ENCODE results near the gene TAS2R16.
"Not testable (repeated sequence)": the region's sequence is repeated elsewhere in the genome, so short reads cannot be mapped to it uniquely, and the experiment has no call there.

Gene TAS2R16

GRCh38 chr7:122970740-122971725, 24.5 kb downstream of the TAS2R16 start:
- no peak for DNase-seq

DNA sequence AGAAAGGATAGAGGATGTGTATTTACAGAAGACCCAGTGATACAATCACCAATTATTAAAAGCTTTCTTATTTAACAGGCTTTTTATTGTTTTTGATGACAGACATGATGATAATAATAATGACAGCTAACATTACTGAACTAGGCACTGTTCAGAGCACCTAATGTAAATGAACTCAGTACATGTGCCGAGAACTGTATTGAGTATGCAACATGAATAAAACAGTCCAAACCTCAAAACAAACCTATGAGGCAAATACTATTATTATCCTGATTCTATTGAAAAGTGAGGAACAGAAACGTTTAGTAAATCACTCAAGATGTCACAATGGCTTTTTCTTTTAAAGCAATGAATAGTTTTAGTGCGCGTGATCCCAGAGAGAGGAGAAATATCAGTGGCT, 27.1 kb downstream of the TAS2R16 start:
- DNase-seq, result no peak

DNA sequence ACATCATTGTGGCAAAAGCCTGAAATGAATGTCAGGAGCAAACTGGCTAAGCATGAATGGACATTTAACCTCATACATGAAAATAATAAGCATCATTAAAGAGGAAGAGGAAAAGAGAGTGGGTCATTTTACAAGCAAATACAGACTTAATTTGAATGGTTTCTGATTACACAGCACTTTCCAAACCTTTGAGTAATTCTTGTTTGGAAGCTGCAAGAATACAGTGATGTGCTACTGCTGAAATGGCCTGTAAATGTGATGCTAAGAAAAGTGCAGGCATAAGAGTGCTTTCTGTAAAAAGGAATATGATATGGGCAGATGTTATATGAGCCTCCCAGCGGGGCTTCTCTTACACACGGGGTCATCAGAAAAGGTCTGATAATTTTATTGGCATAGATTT, 30.2 kb downstream of the TAS2R16 start:
- no peak for DNase-seq

- DNase-seq, result not testable (repeated sequence)
These were observed 41.8 kb downstream of the TAS2R16 start for GRCh38 chr7:122953678-122954077.

GRCh38 chr7:122951006-122951405, 44.5 kb downstream of the TAS2R16 start:
- DNase-seq, result no peak

- DNase-seq, result no peak
These were observed 46.3 kb downstream of the TAS2R16 start for GRCh38 chr7:122949186-122949585.

Data from hematopoietic multipotent progenitor cell treated with erythropoietin and hydrocortisone succinate and interleukin-3 and kit ligand, for 4 days (in vitro differentiated cells).